ENCODE data around the gene OAS3. TPM values are rescaled to one million over a fixed set of nuclear protein-coding genes. Genes with fewer than 3 reads are reported as not detected.

OAS3 gene
- total RNA-seq, 4 donors from 2014 or later = 7.3 to 24.9 (median 14.3) TPM

GRCh38 chr12:112963227-112963861 is 25.1 kb downstream of the OAS3 start:
- TF ChIP-seq CTCF (IDR thresholded peaks at IDR 0.05; ENCODE audit: low read depth) = no peak

GRCh38 chr12:112964067-112964670 is 25.9 kb downstream of the OAS3 start:
- TF ChIP-seq CTCF (IDR thresholded peaks at IDR 0.05; ENCODE audit: low read depth) = no peak

- TF ChIP-seq CTCF (IDR thresholded peaks at IDR 0.05; ENCODE audit: low read depth) = no peak
Measured at GRCh38 chr12:112964915-112965314, 26.6 kb downstream of the OAS3 start.

GRCh38 chr12:112965643-112966042 is 27.4 kb downstream of the OAS3 start:
- no peak for TF ChIP-seq CTCF (IDR thresholded peaks at IDR 0.05; ENCODE audit: low read depth)

- no peak for TF ChIP-seq CTCF (IDR thresholded peaks at IDR 0.05; ENCODE audit: low read depth)
Measured at GRCh38 chr12:112967306-112967705, 29.0 kb downstream of the OAS3 start.

GRCh38 chr12:112967858-112968257 is 29.6 kb downstream of the OAS3 start:
- TF ChIP-seq CTCF (IDR thresholded peaks at IDR 0.05; ENCODE audit: low read depth) = no peak

- TF ChIP-seq CTCF (IDR thresholded peaks at IDR 0.05; ENCODE audit: low read depth) = no peak
Measured at GRCh38 chr12:112969547-112970306, 31.5 kb downstream of the OAS3 start.
